ENCODE results near the gene RAB27B. TPM values are rescaled to one million over a fixed set of nuclear protein-coding genes. Genes with fewer than 3 reads are reported as not detected.
"Not testable (repeated sequence)": the region's sequence is repeated elsewhere in the genome, so short reads cannot be mapped to it uniquely, and the experiment has no call there.

RAB27B gene
- total RNA-seq, 1 experiment from 2014 or later = not detected

- DNase-seq = no peak
- Histone ChIP-seq H3K27me3 (ENCODE audit: control insufficient read depth, insufficient read depth, low read length) (no peaks in the 10 kb centered on the region), H3K36me3 (replicated peaks; ENCODE audit: control insufficient read depth, insufficient read depth, low read length) (no peaks in the 10 kb centered on the region), H3K4me3 (ENCODE audit: insufficient read depth, low read depth, low read length) (no peak overlapping the region)
Observed at GRCh38 chr18:54830260-54830659, 2.0 kb downstream of the RAB27B start.

- no peaks in the 10 kb centered on the region for H3K27me3 ChIP-seq (ENCODE audit: control insufficient read depth, insufficient read depth, low read length)
- no peaks in the 10 kb centered on the region for H3K36me3 ChIP-seq (replicated peaks; ENCODE audit: control insufficient read depth, insufficient read depth, low read length)
- no peak overlapping the region for H3K4me3 ChIP-seq (ENCODE audit: insufficient read depth, low read depth, low read length)
- DNase-seq = no peak
Observed at GRCh38 chr18:54830866-54831265, 2.6 kb downstream of the RAB27B start.

- no peak for DNase-seq
- Histone ChIP-seq H3K4me3 (ENCODE audit: insufficient read depth, low read depth, low read length) (no peak overlapping the region), H3K27me3 (ENCODE audit: control insufficient read depth, insufficient read depth, low read length) (no peaks in the 10 kb centered on the region), H3K36me3 (replicated peaks; ENCODE audit: control insufficient read depth, insufficient read depth, low read length) (no peaks in the 10 kb centered on the region)
Observed at GRCh38 chr18:54835944-54836343, 7.7 kb downstream of the RAB27B start.

- H3K27me3 ChIP-seq (ENCODE audit: control insufficient read depth, insufficient read depth, low read length) = no peaks in the 10 kb centered on the region
- no peaks in the 10 kb centered on the region for H3K36me3 ChIP-seq (replicated peaks; ENCODE audit: control insufficient read depth, insufficient read depth, low read length)
- DNase-seq = no peak
- no peak overlapping the region for H3K4me3 ChIP-seq (ENCODE audit: insufficient read depth, low read depth, low read length)
Observed at GRCh38 chr18:54843314-54843713, 15.0 kb downstream of the RAB27B start.

- H3K27me3 ChIP-seq (ENCODE audit: control insufficient read depth, insufficient read depth, low read length) = no peaks in the 10 kb centered on the region
- H3K36me3 ChIP-seq (replicated peaks; ENCODE audit: control insufficient read depth, insufficient read depth, low read length) = no peaks in the 10 kb centered on the region
- DNase-seq = no peak
- no peak overlapping the region for H3K4me3 ChIP-seq (ENCODE audit: insufficient read depth, low read depth, low read length)
Observed at GRCh38 chr18:54845787-54846186, 17.5 kb downstream of the RAB27B start.

GRCh38 chr18:54848121-54848520 lies 19.8 kb downstream of the RAB27B start:
- DNase-seq = no peak
- H3K4me3 ChIP-seq (ENCODE audit: insufficient read depth, low read depth, low read length) = no peak overlapping the region
- H3K27me3 ChIP-seq (ENCODE audit: control insufficient read depth, insufficient read depth, low read length) = no peaks in the 10 kb centered on the region
- H3K36me3 ChIP-seq (replicated peaks; ENCODE audit: control insufficient read depth, insufficient read depth, low read length) = no peaks in the 10 kb centered on the region

GRCh38 chr18:54849683-54850082 lies 21.4 kb downstream of the RAB27B start:
- Histone ChIP-seq H3K4me3 (ENCODE audit: insufficient read depth, low read depth, low read length) (no peak overlapping the region), H3K27me3 (ENCODE audit: control insufficient read depth, insufficient read depth, low read length) (no peaks in the 10 kb centered on the region), H3K36me3 (replicated peaks; ENCODE audit: control insufficient read depth, insufficient read depth, low read length) (no peaks in the 10 kb centered on the region)
- no peak for DNase-seq

GRCh38 chr18:54850598-54850997 lies 22.3 kb downstream of the RAB27B start:
- H3K27me3 ChIP-seq (ENCODE audit: control insufficient read depth, insufficient read depth, low read length) = no peaks in the 10 kb centered on the region
- no peak overlapping the region for H3K4me3 ChIP-seq (ENCODE audit: insufficient read depth, low read depth, low read length)
- no peaks in the 10 kb centered on the region for H3K36me3 ChIP-seq (replicated peaks; ENCODE audit: control insufficient read depth, insufficient read depth, low read length)
- DNase-seq = no peak

- H3K36me3 ChIP-seq (replicated peaks; ENCODE audit: control insufficient read depth, insufficient read depth, low read length) = no peaks in the 10 kb centered on the region
Observed at GRCh38 chr18:54852780-54853675, 24.8 kb downstream of the RAB27B start.

DNA sequence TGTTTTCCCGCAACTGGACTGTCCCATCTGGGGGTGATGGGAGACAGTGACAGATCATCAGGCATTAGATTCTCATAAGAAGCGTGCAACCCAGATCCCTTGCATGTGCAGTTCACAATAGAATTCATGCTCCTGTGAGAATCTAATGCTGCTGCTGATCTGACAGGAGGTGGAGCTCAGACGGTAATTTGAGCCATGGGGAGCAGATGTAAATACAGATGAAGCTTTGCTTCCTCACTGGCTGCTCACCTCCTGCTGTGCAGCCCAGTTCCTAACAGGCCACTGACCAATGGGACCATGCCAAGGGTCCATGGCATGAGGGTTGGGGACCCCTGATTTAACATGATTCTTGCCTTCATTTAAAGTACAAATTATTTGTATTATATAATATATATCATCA lies 26.8 kb downstream of the RAB27B start:
- H3K4me3 ChIP-seq (ENCODE audit: insufficient read depth, low read depth, low read length); H3K27me3 ChIP-seq (ENCODE audit: control insufficient read depth, insufficient read depth, low read length); H3K36me3 ChIP-seq (replicated peaks; ENCODE audit: control insufficient read depth, insufficient read depth, low read length); DNase-seq: not testable (repeated sequence)

More at GRCh38 chr18:54852780-54853675, 24.8 kb downstream of the RAB27B start:
- Histone ChIP-seq H3K4me3 (ENCODE audit: insufficient read depth, low read depth, low read length) (no peak overlapping the region), H3K27me3 (ENCODE audit: control insufficient read depth, insufficient read depth, low read length) (no peaks in the 10 kb centered on the region)
- DNase-seq = no peak

DNA sequence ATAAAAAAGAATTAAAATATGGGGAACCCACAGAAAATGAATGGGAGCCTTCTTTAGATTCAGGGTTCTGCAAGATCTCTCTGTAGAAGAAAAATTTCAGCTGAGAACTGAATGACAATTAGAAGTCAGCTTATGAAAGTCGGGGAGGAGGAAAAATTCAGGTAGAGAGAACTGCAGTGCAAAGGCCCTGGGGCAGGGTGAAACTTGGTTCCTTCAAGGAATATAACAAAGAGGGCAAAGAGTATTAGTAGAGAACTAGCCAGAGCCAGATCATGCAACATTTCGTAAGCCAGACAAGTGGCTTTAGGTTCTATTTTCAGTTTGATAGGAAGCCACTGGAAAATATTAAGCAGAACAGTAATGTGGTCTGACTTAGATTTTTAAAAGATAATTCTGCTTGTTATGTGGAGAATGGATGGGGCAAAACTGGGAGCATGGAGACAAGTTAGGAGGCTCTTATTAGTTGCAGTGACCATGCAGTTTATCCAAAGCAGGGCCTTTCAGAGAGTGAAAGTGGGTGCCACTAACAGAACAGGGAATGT lies 27.9 kb downstream of the RAB27B start:
- Histone ChIP-seq H3K27me3 (ENCODE audit: control insufficient read depth, insufficient read depth, low read length) (no peaks in the 10 kb centered on the region), H3K36me3 (replicated peaks; ENCODE audit: control insufficient read depth, insufficient read depth, low read length) (no peaks in the 10 kb centered on the region), H3K4me3 (ENCODE audit: insufficient read depth, low read depth, low read length) (no peak overlapping the region)
- DNase-seq = no peak

GRCh38 chr18:54857499-54857898 lies 29.2 kb downstream of the RAB27B start:
- H3K4me3 ChIP-seq (ENCODE audit: insufficient read depth, low read depth, low read length) = no peak overlapping the region
- DNase-seq = no peak
- H3K36me3 ChIP-seq (replicated peaks; ENCODE audit: control insufficient read depth, insufficient read depth, low read length) = no peaks in the 10 kb centered on the region
- no peaks in the 10 kb centered on the region for H3K27me3 ChIP-seq (ENCODE audit: control insufficient read depth, insufficient read depth, low read length)

GRCh38 chr18:54859667-54860421 lies 31.6 kb downstream of the RAB27B start:
- H3K27me3 ChIP-seq (ENCODE audit: control insufficient read depth, insufficient read depth, low read length) = no peaks in the 10 kb centered on the region
- H3K4me3 ChIP-seq (ENCODE audit: insufficient read depth, low read depth, low read length) = no peak overlapping the region
- DNase-seq = no peak
- H3K36me3 ChIP-seq (replicated peaks; ENCODE audit: control insufficient read depth, insufficient read depth, low read length) = no peaks in the 10 kb centered on the region

- H3K27me3 ChIP-seq (ENCODE audit: control insufficient read depth, insufficient read depth, low read length) = no peaks in the 10 kb centered on the region
- no peak for DNase-seq
- no peak overlapping the region for H3K4me3 ChIP-seq (ENCODE audit: insufficient read depth, low read depth, low read length)
- H3K36me3 ChIP-seq (replicated peaks; ENCODE audit: control insufficient read depth, insufficient read depth, low read length) = no peaks in the 10 kb centered on the region
Observed at GRCh38 chr18:54860941-54861340, 32.7 kb downstream of the RAB27B start.

DNA sequence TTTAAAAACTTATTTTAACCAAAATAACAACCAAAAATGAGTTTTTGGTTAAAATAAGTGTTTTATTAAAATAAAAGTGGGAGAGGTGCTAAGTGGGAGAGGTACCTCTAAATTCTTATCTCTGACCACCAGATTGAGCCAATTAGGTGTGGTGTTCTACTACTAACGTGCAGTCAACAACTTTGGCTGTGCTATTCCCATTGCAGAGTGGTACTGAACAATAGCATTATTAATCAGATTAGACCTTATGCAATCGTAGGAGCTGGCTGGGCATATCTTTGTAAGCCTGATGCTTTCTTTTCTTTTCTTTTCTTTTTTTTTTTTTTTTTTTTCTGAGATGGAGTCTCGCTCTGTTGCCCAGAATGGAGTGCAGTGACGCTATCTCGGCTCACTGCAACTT lies 38.9 kb downstream of the RAB27B start:
- no peaks in the 10 kb centered on the region for H3K36me3 ChIP-seq (replicated peaks; ENCODE audit: control insufficient read depth, insufficient read depth, low read length)
- H3K27me3 ChIP-seq (ENCODE audit: control insufficient read depth, insufficient read depth, low read length) = no peaks in the 10 kb centered on the region
- H3K4me3 ChIP-seq (ENCODE audit: insufficient read depth, low read depth, low read length) = no peak overlapping the region
- DNase-seq = no peak

All from H7 (cell line).